SU-DHL-6 (cell line): ENCODE measurements around the gene SPDYE17.
"Not testable (repeated sequence)": the region's sequence is repeated elsewhere in the genome, so short reads cannot be mapped to it uniquely, and the experiment has no call there.

Experiments used
- H2AFZ ChIP-seq: fragments of 200-600 bp; sonication (generic); 2 replicates; pipeline ENCODE4 v1.6.1; 2014; ENCODE audit warnings: low read depth, mild to moderate bottlenecking, moderate library complexity, mixed read lengths, antibody characterized with exemption, low read length; ENCODE audit not compliant: severe bottlenecking
- H3F3A ChIP-seq: fragments of 200-600 bp; shearing (Covaris generic); 2 replicates; pipeline ENCODE4 v1.6.0; 2016; ENCODE audit warnings: antibody characterized with exemption, mild to moderate bottlenecking; ENCODE audit not compliant: insufficient read depth
- H3K27ac ChIP-seq: fragments of 200-600 bp; sonication (generic); 2 replicates; pipeline ENCODE4 v1.5.1; 2016; ENCODE audit warnings: low read depth, mild to moderate bottlenecking, low read length, moderate library complexity, mixed read lengths
- H3K27me3 ChIP-seq: fragments of 200-600 bp; sonication (generic), shearing (Covaris generic); 2 replicates; pipeline ENCODE4 v1.6.0; 2014; ENCODE audit warnings: mild to moderate bottlenecking, low read length
- H3K36me3 ChIP-seq: fragments of 200-600 bp; sonication (generic); 2 replicates; pipeline ENCODE4 v1.6.1; 2014; ENCODE audit warnings: mild to moderate bottlenecking, low read length, mixed read lengths
- H3K4me2 ChIP-seq: fragments of 300-600, 200-600 bp; shearing (Covaris generic), sonication (generic); 2 replicates; pipeline ENCODE4 v1.6.0; 2014; ENCODE audit warnings: low read length, low read depth, mild to moderate bottlenecking; ENCODE audit not compliant: poor library complexity, severe bottlenecking
- H3K4me3 ChIP-seq: fragments of 200-600 bp; sonication (generic); 2 replicates; pipeline ENCODE4 v1.5.1; 2014; ENCODE audit warnings: antibody characterized with exemption, low read length, mild to moderate bottlenecking, mixed read lengths; ENCODE audit not compliant: insufficient read depth, poor library complexity, severe bottlenecking
- H3K79me2 ChIP-seq: fragments of 200-600 bp; sonication (generic); 2 replicates; pipeline ENCODE4 v1.6.1; 2014; ENCODE audit warnings: mild to moderate bottlenecking, low read length, moderate library complexity; ENCODE audit not compliant: insufficient read depth
- H3K9ac ChIP-seq: fragments of 200-600 bp; sonication (generic); 2 replicates; pipeline ENCODE4 v1.7.0; 2014; ENCODE audit warnings: mild to moderate bottlenecking, low read length
- H3K9me2 ChIP-seq: fragments of 200-600 bp; sonication (generic); replicated peaks from 2 replicates; pipeline ENCODE4 v1.6.1; 2014; ENCODE audit warnings: low read length; ENCODE audit not compliant: insufficient read depth
- H3K9me3 ChIP-seq: fragments of 200-600 bp; sonication (generic); 2 replicates; pipeline ENCODE4 v1.6.1; 2014; ENCODE audit warnings: low read length, mixed read lengths; ENCODE audit not compliant: insufficient read depth
- H4K20me1 ChIP-seq: fragments of 200-600 bp; sonication (generic); 2 replicates; pipeline ENCODE4 v1.6.1; 2014; ENCODE audit warnings: low read depth, mild to moderate bottlenecking, antibody characterized with exemption, low read length, moderate library complexity, mixed read lengths

The SPDYE17 gene

GRCh38 chr7:76985924-76986717 is 46.0 kb downstream of the SPDYE17 start:
- H3K27me3 ChIP-seq, H3K4me3 ChIP-seq, H3K9me3 ChIP-seq, H3K79me2 ChIP-seq, H3K9ac ChIP-seq, H3K9me2 ChIP-seq, H3K4me2 ChIP-seq, H2AFZ ChIP-seq, H3K36me3 ChIP-seq, H3K27ac ChIP-seq, H3F3A ChIP-seq, H4K20me1 ChIP-seq: not testable (repeated sequence)

GRCh38 chr7:76984784-76985136 is 47.4 kb downstream of the SPDYE17 start:
- not testable (repeated sequence) for H3K27ac ChIP-seq, H3K4me2 ChIP-seq, H3K79me2 ChIP-seq, H3K4me3 ChIP-seq, H4K20me1 ChIP-seq, H3K36me3 ChIP-seq, H3K9me2 ChIP-seq, H3K9me3 ChIP-seq, H3F3A ChIP-seq, H3K9ac ChIP-seq, H2AFZ ChIP-seq, H3K27me3 ChIP-seq

- not testable (repeated sequence) for H3K27me3 ChIP-seq, H3K9ac ChIP-seq, H3K79me2 ChIP-seq, H3K36me3 ChIP-seq, H2AFZ ChIP-seq, H4K20me1 ChIP-seq, H3K9me2 ChIP-seq, H3K4me2 ChIP-seq, H3K27ac ChIP-seq, H3K9me3 ChIP-seq, H3F3A ChIP-seq, H3K4me3 ChIP-seq
Measured at GRCh38 chr7:76983937-76984783, 48.0 kb downstream of the SPDYE17 start.

GRCh38 chr7:76983333-76983732 is 48.8 kb downstream of the SPDYE17 start:
- not testable (repeated sequence) for H2AFZ ChIP-seq, H3K36me3 ChIP-seq, H3K27ac ChIP-seq, H3K9me3 ChIP-seq, H3K79me2 ChIP-seq, H3K9me2 ChIP-seq, H3F3A ChIP-seq, H3K4me2 ChIP-seq, H3K27me3 ChIP-seq, H4K20me1 ChIP-seq, H3K9ac ChIP-seq, H3K4me3 ChIP-seq

GRCh38 chr7:76982501-76982900 is 49.7 kb downstream of the SPDYE17 start:
- not testable (repeated sequence) for H3K9ac ChIP-seq, H4K20me1 ChIP-seq, H3K27ac ChIP-seq, H3K9me3 ChIP-seq, H2AFZ ChIP-seq, H3K36me3 ChIP-seq, H3K9me2 ChIP-seq, H3K27me3 ChIP-seq, H3F3A ChIP-seq, H3K4me3 ChIP-seq, H3K79me2 ChIP-seq, H3K4me2 ChIP-seq

GRCh38 chr7:76981187-76981970 is 50.8 kb downstream of the SPDYE17 start:
- not testable (repeated sequence) for H3K27me3 ChIP-seq, H3K4me2 ChIP-seq, H3K9me2 ChIP-seq, H3K79me2 ChIP-seq, H3K27ac ChIP-seq, H3K4me3 ChIP-seq, H3F3A ChIP-seq, H2AFZ ChIP-seq, H4K20me1 ChIP-seq, H3K36me3 ChIP-seq, H3K9ac ChIP-seq, H3K9me3 ChIP-seq

GRCh38 chr7:76980576-76980975 is 51.6 kb downstream of the SPDYE17 start:
- not testable (repeated sequence) for H3K79me2 ChIP-seq, H3K9me2 ChIP-seq, H3K36me3 ChIP-seq, H3K9ac ChIP-seq, H3K27me3 ChIP-seq, H3K4me2 ChIP-seq, H2AFZ ChIP-seq, H3K27ac ChIP-seq, H3K4me3 ChIP-seq, H4K20me1 ChIP-seq, H3F3A ChIP-seq, H3K9me3 ChIP-seq
